GM23338 (cell line): ENCODE data around the gene FGF3. TPM values are rescaled to one million over a fixed set of nuclear protein-coding genes. Genes with fewer than 3 reads are reported as not detected.
A peak's percentile ranks its signal among the peaks of the same experiment; 100 is the strongest.

ENCODE experiments used
- ATAC-seq: fragments of 200-7000 bp; cut with Tn5 transposase; 3 replicates; pipeline ENCODE4 v1.9.1; 2020
- DNase-seq: peaks from one replicate; pipeline ENCODE4 v3.0.0-alpha.2; 2015; ENCODE audit warnings: low spot score
- H2AFZ ChIP-seq: fragments of 200-600 bp; sonication (generic); 2 replicates; pipeline ENCODE4 v1.8.0; 2016; ENCODE audit warnings: antibody characterized with exemption, mild to moderate bottlenecking, moderate library complexity
- H3F3A ChIP-seq: fragments of 200-600 bp; sonication (generic); replicated peaks from 2 replicates; pipeline ENCODE4 v1.8.0; 2017; ENCODE audit warnings: antibody characterized with exemption, mixed run types, low read depth
- H3K27ac ChIP-seq: fragments of 200-600 bp; sonication (generic); 2 replicates; pipeline ENCODE4 v1.6.1; 2016; ENCODE audit warnings: low read depth
- H3K27me3 ChIP-seq: fragments of 200-600 bp; sonication (generic); 2 replicates; pipeline ENCODE4 v1.8.0; 2016; ENCODE audit warnings: mild to moderate bottlenecking, mixed run types, moderate library complexity; ENCODE audit not compliant: insufficient read depth
- H3K36me3 ChIP-seq: fragments of 200-600 bp; sonication (generic); 2 replicates; pipeline ENCODE4 v1.8.0; 2016; ENCODE audit warnings: mild to moderate bottlenecking; ENCODE audit not compliant: insufficient read depth
- H3K4me1 ChIP-seq: fragments of 200-600 bp; sonication (generic); 2 replicates; pipeline ENCODE4 v1.8.0; 2016; ENCODE audit warnings: mild to moderate bottlenecking, moderate library complexity; ENCODE audit not compliant: insufficient read depth
- H3K4me2 ChIP-seq: fragments of 200-600 bp; sonication (generic); 2 replicates; pipeline ENCODE4 v1.7.1; 2017; ENCODE audit warnings: mixed run types
- H3K4me3 ChIP-seq: fragments of 200-600 bp; sonication (generic); 2 replicates; pipeline ENCODE4 v1.6.1; 2016; ENCODE audit warnings: mixed run types
- H3K79me2 ChIP-seq: fragments of 200-600 bp; sonication (generic); replicated peaks from 2 replicates; pipeline ENCODE4 v1.8.0; 2017; ENCODE audit warnings: mild to moderate bottlenecking; ENCODE audit not compliant: insufficient read depth
- H3K9me2 ChIP-seq: fragments of 200-600 bp; sonication (generic); 2 replicates; pipeline ENCODE4 v1.8.0; 2017; ENCODE audit not compliant: insufficient read depth
- H4K20me1 ChIP-seq: fragments of 200-600 bp; sonication (generic); replicated peaks from 2 replicates; pipeline ENCODE4 v1.8.0; 2017; ENCODE audit warnings: mild to moderate bottlenecking; ENCODE audit not compliant: insufficient read depth
- H3K27ac Mint-ChIP-seq: 2 replicates; pipeline ENCODE4 v1.8.0; 2020; ENCODE audit warnings: inconsistent platforms, mild to moderate bottlenecking, moderate library complexity, mixed read lengths
- H3K27me3 Mint-ChIP-seq: 3 replicates; pipeline ENCODE4 v1.8.0; 2022; ENCODE audit warnings: low read depth, mild to moderate bottlenecking, moderate library complexity, mixed read lengths, inconsistent platforms; ENCODE audit not compliant: insufficient read depth, poor library complexity
- H3K36me3 Mint-ChIP-seq: 3 replicates; pipeline ENCODE4 v1.8.0; 2021; ENCODE audit warnings: low read depth, mild to moderate bottlenecking, inconsistent platforms, moderate library complexity, mixed read lengths
- H3K4me1 Mint-ChIP-seq: 3 replicates; pipeline ENCODE4 v1.8.0; 2020; ENCODE audit warnings: mild to moderate bottlenecking, inconsistent platforms, mixed read lengths
- H3K4me3 Mint-ChIP-seq: 3 replicates; pipeline ENCODE4 v1.8.0; 2021; ENCODE audit warnings: moderate library complexity, mild to moderate bottlenecking, inconsistent platforms, mixed read lengths
- H3K9me3 Mint-ChIP-seq: 3 replicates; pipeline ENCODE4 v1.8.0; 2020; ENCODE audit warnings: moderate library complexity, mild to moderate bottlenecking, inconsistent platforms, mixed read lengths
- CREB1 ChIP-seq: fragments of 250-450 bp; sonication (Bioruptor Pico); IDR thresholded peaks from 2 replicates; pipeline ENCODE4 v1.5.0; 2020; ENCODE audit warnings: low read depth, mild to moderate bottlenecking, moderate library complexity
- CTCF ChIP-seq, 2 experiments: fragments of 200-600 bp in 1 of 2; sonication (generic) in 1 of 2; conservative IDR thresholded peaks; 2 replicates each; pipeline versions ENCODE4 v1.5.1 to v1.6.1; 2016 to 2017; ENCODE audit warnings: antibody characterized with exemption in 2 of 2, low read depth in 2 of 2, mild to moderate bottlenecking in 2 of 2, moderate library complexity in 1 of 2
- ETS1 ChIP-seq: IDR thresholded peaks from 2 replicates; pipeline ENCODE4 v1.6.1; 2016; ENCODE audit warnings: antibody characterized with exemption
- EZH2 ChIP-seq: fragments of 200-600 bp; sonication (generic); IDR thresholded peaks from one replicate; pipeline ENCODE4 v1.8.0; 2017; ENCODE audit warnings: antibody characterized with exemption, mild to moderate bottlenecking, low read depth; ENCODE audit not compliant: unreplicated experiment
- EZH2phosphoT487 ChIP-seq: fragments of 200-600 bp; sonication (generic); IDR thresholded peaks from one replicate; pipeline ENCODE4 v1.8.1; 2018; ENCODE audit warnings: antibody characterized with exemption; ENCODE audit not compliant: unreplicated experiment
- JUNB ChIP-seq: IDR thresholded peaks from one replicate; pipeline ENCODE4 v1.6.1; 2016; ENCODE audit warnings: antibody characterized with exemption; ENCODE audit not compliant: unreplicated experiment
- NANOG ChIP-seq: IDR thresholded peaks from 2 replicates; pipeline ENCODE4 v1.6.1; 2016; ENCODE audit warnings: antibody characterized with exemption, borderline replicate concordance
- POLR2AphosphoS5 ChIP-seq: IDR thresholded peaks from 2 replicates; pipeline ENCODE4 v1.6.1; 2016; ENCODE audit warnings: antibody characterized with exemption, low read depth
- ZNF114 ChIP-seq: fragments of 250-450 bp; sonication (Bioruptor Pico); IDR thresholded peaks from 2 replicates; pipeline ENCODE4 v1.5.0; 2020; ENCODE audit warnings: mild to moderate bottlenecking, moderate library complexity
- ZNF331 ChIP-seq: fragments of 250-450 bp; sonication (Bioruptor Pico); IDR thresholded peaks from 2 replicates; pipeline ENCODE4 v1.5.0; 2020; ENCODE audit warnings: low read depth, mild to moderate bottlenecking, moderate library complexity
- polyA plus RNA-seq: library from polyadenylated mRNA; unstranded; fragments of >200 nt; fragmentation: Nextera tagmentation; extraction: Ambion mirVana; gene quantifications from 2 replicates; pipeline ENCODE4 v1.2.1, GENCODE V29; 2016
- total RNA-seq: library from RNA; depleted of rRNA; stranded (reverse); fragments of >200 nt; shearing (Covaris generic); gene quantifications from 2 replicates; pipeline ENCODE4 v1.2.3, GENCODE V29; 2014
- TF ChIP-seq, protein P1 (sequence below): fragments of 250-450 bp; sonication (Bioruptor Pico); IDR thresholded peaks from 2 replicates; pipeline ENCODE4 v1.5.0; 2020; ENCODE audit warnings: mild to moderate bottlenecking, moderate library complexity

Gene FGF3
- total and polyA plus RNA-seq, 2 experiments from 2014 or later, result 1.2 TPM; not detected in 1

DNA sequence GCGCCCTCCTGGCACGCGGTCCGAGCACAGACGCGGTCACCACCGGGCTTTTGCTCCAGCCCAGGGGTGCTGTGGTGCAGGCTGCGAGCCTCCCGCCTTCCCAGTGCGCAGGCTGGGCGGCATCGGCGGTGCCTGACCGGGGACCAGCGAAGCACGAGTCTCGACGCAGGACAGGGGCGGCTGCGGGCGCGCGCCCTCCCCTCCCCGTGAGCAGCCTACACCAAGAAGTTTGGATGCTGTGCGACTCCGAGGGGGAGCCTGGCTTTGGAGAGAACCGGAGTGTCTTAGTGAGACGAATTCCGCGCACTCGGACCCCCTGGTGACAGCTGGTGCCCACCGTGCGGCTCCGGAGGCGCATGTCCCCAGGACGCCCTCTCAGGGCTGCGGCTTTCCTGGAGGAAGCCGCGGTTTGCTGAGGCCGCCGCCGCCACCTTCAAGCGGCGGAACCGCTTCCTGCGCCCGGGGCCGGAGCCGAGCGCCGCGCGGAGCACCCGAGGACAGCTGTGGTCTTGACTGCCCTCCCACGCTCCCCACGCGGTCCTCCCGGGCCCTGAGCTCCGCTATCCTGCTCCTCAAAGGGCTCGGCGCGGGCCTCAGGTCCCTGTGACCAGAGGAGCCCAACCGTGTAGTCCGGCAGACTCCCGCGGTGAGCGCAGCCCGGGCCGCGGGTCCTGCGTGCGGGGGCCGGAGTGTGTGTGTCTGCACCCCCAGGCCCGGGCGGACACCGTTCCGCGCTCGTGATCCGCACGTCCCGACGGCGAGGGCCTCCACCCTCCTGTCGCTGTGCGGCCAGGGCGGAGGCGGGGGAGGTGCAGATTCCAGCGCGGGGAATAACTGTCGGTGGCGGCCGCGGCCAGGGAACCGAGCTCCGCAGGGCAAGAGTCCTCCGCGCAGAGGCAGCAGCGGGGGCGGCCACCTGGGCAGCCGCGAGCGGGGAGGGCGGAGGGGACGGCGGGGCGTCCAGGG is 1.7 kb downstream of the FGF3 start:
- H3F3A ChIP-seq, result no peaks in the 10 kb centered on the region
- peak overlapping the region; percentile 88 for H2AFZ ChIP-seq
- Mint-ChIP-seq H3K27me3 (peaks cover 78% of the 10 kb centered on the region), H3K36me3 (no peaks in the 10 kb centered on the region; the same call in 2 of the 3 replicates), H3K4me3 (peak overlapping the region; percentile 52; the same call in 2 of the 3 replicates), H3K9me3 (peaks cover 3% of the 10 kb centered on the region), H3K4me1 (peaks cover 4% of the 10 kb centered on the region), H3K27ac (no peak overlapping the region)
- no peaks in the 10 kb centered on the region for H3K9me2 ChIP-seq
- TF ChIP-seq JUNB (no peak), ETS1 (no peak), POLR2AphosphoS5 (no peak), CREB1 (no peak), EZH2phosphoT487 (peak; percentile 35), EZH2 (peak; percentile 75), ZNF331 (no peak), CTCF (conservative IDR thresholded peaks at IDR 0.05; ENCODE audit: low read depth in 2 of 2) (no peak), ZNF114 (no peak), NANOG (no peak)
- TF ChIP-seq, protein P1, sequence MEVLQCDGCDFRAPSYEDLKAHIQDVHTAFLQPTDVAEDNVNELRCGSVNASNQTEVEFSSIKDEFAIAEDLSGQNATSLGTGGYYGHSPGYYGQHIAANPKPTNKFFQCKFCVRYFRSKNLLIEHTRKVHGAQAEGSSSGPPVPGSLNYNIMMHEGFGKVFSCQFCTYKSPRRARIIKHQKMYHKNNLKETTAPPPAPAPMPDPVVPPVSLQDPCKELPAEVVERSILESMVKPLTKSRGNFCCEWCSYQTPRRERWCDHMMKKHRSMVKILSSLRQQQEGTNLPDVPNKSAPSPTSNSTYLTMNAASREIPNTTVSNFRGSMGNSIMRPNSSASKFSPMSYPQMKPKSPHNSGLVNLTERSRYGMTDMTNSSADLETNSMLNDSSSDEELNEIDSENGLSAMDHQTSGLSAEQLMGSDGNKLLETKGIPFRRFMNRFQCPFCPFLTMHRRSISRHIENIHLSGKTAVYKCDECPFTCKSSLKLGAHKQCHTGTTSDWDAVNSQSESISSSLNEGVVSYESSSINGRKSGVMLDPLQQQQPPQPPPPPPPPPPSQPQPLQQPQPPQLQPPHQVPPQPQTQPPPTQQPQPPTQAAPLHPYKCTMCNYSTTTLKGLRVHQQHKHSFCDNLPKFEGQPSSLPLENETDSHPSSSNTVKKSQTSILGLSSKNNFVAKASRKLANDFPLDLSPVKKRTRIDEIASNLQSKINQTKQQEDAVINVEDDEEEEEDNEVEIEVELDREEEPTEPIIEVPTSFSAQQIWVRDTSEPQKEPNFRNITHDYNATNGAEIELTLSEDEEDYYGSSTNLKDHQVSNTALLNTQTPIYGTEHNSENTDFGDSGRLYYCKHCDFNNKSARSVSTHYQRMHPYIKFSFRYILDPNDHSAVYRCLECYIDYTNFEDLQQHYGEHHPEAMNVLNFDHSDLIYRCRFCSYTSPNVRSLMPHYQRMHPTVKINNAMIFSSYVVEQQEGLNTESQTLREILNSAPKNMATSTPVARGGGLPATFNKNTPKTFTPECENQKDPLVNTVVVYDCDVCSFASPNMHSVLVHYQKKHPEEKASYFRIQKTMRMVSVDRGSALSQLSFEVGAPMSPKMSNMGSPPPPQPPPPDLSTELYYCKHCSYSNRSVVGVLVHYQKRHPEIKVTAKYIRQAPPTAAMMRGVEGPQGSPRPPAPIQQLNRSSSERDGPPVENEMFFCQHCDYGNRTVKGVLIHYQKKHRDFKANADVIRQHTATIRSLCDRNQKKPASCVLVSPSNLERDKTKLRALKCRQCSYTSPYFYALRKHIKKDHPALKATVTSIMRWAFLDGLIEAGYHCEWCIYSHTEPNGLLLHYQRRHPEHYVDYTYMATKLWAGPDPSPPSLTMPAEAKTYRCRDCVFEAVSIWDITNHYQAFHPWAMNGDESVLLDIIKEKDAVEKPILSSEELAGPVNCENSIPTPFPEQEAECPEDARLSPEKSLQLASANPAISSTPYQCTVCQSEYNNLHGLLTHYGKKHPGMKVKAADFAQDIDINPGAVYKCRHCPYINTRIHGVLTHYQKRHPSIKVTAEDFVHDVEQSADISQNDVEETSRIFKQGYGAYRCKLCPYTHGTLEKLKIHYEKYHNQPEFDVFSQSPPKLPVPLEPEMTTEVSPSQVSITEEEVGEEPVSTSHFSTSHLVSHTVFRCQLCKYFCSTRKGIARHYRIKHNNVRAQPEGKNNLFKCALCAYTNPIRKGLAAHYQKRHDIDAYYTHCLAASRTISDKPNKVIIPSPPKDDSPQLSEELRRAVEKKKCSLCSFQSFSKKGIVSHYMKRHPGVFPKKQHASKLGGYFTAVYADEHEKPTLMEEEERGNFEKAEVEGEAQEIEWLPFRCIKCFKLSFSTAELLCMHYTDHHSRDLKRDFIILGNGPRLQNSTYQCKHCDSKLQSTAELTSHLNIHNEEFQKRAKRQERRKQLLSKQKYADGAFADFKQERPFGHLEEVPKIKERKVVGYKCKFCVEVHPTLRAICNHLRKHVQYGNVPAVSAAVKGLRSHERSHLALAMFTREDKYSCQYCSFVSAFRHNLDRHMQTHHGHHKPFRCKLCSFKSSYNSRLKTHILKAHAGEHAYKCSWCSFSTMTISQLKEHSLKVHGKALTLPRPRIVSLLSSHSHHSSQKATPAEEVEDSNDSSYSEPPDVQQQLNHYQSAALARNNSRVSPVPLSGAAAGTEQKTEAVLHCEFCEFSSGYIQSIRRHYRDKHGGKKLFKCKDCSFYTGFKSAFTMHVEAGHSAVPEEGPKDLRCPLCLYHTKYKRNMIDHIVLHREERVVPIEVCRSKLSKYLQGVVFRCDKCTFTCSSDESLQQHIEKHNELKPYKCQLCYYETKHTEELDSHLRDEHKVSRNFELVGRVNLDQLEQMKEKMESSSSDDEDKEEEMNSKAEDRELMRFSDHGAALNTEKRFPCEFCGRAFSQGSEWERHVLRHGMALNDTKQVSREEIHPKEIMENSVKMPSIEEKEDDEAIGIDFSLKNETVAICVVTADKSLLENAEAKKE (CRISPR knock-in tag), result no peak
- H3K79me2 ChIP-seq, result no peaks in the 10 kb centered on the region
- H3K27me3 ChIP-seq, result peaks cover 78% of the 10 kb centered on the region
- peak; percentile 56 for DNase-seq
- peak overlapping the region; percentile 57 for H3K4me3 ChIP-seq
- no peak overlapping the region for H3K27ac ChIP-seq
- peaks cover 8% of the 10 kb centered on the region; the same call in 1 of the 2 replicates for H3K4me1 ChIP-seq
- peak overlapping the region; percentile 82 for H3K4me2 ChIP-seq
- H4K20me1 ChIP-seq, result no peaks in the 10 kb centered on the region
- H3K36me3 ChIP-seq, result no peaks in the 10 kb centered on the region
- ATAC-seq, result peak; percentile 45
